HG03354 (cell line): ENCODE measurements around the gene PLCH2.
A peak's percentile ranks its signal among the peaks of the same experiment; 100 is the strongest.

Experiments
- ATAC-seq: cut with Tn5 transposase; IDR thresholded peaks from one replicate; pipeline ENCODE4 v1.9.1; 2021; ENCODE audit warnings: mild to moderate bottlenecking; ENCODE audit not compliant: unreplicated experiment, poor library complexity, severe bottlenecking

Gene PLCH2

DNA sequence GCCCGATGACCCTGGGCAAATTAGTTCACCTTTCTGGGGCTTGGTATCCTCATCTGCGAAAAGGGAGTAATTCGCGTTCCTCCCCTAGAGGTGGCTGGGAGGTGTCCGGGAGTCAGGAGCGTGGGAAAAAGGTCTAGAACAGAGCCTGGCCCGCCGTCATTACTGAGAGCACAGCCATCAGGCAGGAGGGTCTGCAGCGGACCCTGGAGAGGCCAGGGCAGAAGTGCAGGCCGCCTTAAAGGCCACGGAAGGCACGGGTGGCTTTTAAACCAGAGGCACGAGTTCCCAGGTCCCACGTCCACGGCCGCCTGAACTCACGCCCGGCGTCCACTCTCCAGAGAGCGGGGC lies 49.5 kb downstream of the PLCH2 start:
- ATAC-seq, result no peak

DNA sequence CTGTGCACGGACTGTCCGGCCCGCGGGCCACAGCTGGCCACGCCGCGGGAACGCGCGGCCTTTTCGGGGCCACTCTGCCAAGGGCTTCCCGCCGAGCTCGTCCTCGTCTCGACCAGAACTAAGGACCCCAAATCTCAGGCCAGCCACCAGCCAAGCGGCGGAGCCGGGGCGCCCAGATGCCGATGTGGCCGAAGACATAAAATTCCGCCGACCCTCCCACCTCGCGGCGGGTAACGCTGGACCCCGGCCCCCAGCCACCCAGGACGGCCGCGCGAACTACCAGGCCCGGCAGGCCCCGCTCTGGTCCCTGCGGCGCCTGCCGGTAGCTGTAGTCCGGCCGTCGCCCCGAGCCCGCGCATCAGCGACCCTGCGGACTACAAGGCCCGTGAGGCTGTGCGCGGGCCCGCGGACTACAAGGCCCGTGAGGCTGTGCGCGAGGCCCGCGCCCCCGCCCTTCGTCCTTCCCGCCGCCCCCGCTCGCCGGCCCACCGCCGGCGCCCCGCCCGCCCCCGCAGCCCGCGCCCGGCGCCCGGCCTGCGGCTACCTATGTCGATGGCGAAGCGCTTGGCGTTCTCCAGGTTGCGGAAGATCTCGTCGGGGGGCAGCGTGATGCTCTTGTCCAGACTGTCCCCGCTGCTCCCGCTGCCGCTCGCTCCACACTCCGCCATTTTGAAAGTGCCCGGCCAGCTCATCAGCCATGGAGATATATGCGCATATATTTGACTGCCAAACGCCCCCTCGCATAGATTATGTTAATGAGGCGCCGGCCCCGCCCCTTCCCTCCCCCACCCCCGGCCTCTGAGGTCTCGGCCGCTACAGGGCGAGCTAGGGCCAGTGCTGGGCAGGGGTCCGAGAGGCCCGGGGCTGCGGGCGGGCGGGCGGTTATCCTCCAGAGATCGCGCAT lies 50.1 kb downstream of the PLCH2 start, which contains the start of gene PANK4:
TSS of gene PANK4 (minus strand) at position 677 of the 904 bp plus-strand sequence. CDS start at position 668, 9 bp downstream.
- ATAC-seq, result peak; percentile 87

DNA sequence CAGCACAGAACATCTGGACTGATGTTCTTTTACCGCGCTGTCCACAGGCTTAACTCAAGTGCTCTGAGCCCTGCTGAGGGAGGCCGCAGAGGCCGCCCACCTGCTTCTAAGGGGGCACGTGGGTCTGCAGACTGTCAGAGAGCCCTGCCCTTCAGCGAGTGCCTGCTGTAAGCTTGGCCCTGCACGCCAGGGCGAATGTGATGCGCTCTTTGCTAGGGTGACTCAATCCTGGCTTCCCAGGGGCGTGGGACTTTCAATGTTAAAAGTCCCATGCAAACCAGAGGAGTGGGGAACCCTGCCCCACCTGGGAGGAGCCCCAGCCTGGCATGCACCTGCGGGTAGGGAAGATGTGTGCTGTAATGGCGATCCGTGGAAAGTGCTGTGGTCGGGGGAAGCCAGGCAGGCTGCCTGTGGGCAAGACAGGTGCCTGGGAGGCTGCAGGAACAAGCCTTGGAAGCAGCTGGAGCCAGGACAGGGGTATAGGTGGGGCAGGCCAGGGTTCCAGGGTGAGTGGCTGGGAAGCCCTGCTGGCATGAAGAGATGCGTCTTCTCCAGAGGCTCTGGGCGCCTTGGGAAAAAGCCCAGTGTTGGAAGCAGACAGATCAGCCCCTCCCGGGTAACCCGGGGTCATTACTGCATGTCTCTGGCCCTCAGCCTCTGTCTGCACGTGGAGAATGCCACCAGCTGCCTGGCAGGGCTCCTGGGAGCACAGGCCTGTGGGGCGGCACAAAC lies 50.9 kb downstream of the PLCH2 start:
- ATAC-seq, result peak; percentile 33

DNA sequence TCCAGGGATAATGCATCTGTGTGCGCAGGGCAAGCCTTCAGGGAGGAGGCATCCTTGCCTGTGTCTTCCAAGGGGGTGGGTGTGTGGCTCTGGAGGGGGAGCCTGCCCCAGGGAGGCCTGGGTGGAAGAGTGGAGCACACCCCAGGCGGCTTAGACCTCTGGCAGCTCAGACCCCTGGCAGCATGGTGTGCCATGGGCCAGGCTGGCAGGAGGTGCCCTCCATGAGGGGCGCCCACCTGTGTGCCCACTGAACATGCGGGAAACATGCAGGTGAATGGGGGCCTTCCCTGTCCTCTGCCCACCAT lies 51.4 kb downstream of the PLCH2 start:
- no peak for ATAC-seq

DNA sequence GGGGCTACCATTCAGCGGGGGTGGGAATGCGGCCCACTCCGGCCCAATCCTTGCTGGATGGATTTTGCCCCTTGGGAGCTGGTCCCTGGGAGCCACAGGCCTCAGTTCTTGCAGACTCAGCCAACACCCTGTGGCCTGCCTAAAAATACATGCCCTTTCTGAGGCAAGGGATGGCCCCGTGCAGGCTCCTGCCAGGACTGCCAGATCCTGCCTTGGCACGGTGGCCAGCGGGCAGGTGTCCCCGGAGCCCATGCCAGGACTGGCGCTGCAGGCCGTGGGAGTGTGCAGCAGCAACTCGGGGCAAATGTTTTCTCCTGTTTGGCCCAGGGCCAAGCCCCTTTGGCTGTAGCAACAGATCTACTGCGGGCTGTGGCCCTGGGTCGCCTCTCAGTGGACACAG lies 51.9 kb downstream of the PLCH2 start:
- ATAC-seq, result no peak

DNA sequence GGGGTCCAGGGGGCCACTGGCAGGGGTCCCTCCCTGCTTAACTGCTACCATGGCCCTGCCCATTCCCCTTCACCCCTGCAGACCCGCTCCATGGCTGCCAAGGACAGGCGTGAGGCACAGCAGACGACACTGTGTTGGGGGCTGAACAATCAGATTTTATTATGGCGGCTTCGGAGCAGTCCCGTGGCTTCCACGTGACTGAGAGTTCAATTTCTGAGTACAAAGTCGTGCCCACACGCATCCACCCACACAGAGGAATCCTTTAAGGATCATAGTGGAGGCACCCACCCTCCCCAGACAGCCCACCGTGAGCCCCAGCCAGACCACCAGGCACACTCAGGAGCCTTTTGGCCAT lies 52.5 kb downstream of the PLCH2 start:
- ATAC-seq, result no peak

DNA sequence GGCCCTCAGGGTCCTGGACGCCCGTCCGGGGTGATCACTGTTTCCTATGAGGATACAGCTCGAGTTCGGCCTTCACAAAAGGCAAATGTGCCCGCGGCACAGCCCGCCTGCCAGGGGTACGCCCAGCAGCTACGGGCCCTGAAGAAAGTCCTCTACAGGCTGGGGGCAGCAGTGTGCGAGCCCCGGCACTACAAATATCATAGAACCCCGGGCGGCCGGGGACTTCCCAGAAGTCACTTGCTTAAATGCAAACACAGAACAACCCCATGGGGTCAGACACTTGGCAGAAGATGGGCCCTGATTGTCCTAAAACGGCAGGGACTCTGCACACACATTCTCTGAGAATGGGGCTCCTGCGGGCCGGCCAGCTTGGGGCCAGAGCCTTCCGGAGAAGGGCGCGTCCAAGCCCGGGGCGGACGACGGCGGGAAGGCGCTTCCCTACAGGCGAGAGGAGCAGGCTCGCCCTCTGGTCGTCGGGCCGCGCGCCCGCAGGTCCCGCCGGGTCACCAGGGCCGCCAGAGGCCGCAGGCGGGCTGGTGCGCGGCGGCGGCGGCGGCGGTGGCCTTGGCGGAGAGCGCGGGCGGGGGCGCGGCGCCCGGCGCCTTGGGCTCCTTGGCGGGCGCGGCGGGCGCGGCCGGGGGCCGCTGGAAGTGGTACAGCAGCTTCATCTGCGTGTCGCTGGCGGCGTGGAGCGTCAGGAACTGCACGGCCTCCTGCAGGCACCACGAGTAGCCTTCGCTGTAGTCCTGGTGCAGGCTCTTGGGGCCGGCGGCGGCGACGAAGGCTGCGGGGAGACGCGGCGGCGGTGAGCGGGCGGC lies 53.1 kb downstream of the PLCH2 start:
- no peak for ATAC-seq

DNA sequence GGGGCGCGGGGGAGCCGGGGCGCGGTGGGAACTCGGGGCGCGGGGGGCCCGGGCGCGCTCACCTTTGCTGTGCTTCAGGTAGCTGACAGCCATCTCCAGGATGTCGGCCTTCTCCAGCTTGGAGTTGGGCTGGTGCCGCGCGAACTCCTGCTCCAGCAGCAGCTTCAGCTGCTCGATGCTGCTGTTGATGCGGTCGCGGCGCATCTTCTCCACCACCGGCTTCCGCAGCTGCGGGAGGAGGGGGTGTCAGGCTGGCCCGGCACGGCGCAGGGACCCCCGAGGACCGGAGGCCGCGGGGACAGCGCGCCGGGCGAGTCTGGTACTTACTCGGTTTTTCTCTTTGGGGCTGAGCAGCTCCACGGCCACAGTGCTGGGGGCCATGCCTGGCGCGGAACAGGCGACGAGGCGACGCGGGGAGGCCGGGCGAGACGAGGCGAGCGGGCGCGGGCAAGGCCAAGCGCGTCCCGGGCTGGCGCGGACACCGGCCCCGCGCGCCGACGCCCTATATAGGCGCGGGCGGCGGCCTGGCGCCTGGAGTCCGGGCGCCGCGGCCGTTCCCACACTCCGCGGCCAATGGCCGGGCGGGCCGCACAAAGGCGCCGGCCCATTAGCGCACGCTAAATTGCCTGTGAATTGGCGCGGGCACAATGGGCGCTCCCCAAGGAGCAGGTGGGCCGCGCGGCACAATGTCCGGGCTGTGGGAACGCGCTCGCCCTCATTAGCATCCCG lies 53.9 kb downstream of the PLCH2 start, which contains the start of gene HES5:
TSS of gene HES5 (minus strand) at position 480 of the 729 bp plus-strand sequence. CDS start at position 381, 99 bp downstream.
- no peak for ATAC-seq

DNA sequence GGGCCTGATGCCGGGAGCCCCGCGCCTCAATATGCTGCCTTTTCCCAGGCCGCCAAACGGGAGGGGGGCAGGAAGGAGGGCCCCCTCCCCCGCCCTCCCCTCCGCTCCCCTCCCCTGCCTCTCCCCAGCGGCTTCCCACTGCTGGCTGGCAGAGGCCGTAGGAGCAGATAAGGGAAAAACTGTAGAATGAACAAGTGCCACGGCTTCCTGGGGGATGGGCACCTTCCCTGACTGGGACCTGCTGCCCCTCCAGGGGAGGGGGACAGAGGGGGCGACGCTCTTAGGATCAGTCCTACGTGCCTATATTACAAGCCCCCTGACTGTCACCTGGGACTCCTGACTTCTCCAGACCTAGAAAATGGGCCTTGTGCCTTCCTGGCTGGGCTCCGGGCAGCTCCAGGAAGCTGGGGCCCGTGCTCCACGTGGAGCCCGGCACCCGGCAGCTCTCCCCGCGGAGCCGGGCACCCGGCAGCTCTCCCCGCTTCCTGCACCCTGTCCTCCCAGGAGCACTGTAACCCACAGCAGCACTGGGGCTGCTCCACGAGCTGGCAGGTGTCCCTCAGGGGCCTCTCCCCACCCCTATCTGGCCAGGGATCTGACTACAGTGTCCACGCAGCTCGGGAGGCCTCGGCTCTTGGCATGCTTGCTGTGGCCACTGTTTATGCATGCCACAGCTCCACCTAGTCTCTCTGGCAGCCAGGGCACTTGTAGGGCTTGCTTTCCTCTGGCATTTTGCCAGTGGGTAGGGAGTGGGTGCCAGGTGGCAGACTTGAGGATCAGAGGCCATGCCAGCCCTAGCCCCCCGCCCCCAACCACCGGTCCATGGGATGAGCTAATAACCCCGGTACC lies 54.6 kb downstream of the PLCH2 start:
- no peak for ATAC-seq

DNA sequence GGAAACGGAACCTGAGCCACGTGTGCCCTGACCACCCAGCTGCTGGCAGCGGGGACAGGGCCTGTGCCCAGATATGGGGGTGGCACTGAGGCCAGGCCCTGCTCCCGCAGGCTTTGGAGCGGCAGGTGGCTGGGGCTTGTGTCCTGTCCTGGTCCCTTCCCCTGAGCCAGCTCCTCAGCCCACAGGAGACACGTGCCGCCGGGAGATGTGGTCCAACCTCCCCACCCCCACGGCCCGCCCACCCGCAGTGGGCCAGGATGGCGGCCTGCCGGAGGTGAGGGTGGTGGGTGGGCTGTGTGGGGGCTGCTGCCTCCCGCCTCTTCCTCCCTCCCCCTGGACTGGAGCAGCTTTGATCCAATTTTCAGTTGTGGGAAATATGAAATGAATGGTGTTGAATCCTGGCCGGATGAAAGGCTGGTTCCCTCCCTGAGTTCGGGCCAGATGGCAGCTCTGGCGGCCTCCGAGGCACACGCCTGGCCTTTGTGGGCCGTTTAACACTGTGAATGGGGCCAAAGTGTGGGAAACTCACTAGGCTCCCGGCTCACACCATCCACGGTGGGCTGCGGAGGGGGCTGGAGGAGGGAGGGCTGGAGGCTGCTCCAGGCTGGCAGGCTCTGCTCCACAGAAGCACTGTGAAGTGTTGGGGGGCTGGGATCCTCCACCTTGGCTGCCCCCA lies 56.5 kb downstream of the PLCH2 start:
- ATAC-seq, result no peak

DNA sequence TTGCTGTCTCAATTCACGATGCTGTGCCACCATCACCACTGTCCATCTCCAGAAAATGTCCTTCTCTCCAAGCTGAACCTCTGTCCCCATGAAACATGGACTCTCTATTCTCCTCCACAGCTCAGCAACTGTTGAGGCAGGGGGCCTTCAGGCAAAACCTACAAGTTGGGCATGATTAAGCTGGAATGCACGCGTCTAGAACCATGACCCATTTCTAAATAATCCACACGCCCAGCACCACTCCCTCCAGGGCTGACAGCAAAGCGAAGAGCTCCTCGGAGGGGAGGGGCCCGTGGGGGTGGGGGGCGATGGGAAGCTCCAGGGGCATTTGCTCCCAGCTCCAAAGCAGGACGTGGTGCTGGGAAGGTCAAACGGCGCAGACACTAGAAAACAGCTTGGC lies 57.3 kb downstream of the PLCH2 start:
- ATAC-seq, result no peak

DNA sequence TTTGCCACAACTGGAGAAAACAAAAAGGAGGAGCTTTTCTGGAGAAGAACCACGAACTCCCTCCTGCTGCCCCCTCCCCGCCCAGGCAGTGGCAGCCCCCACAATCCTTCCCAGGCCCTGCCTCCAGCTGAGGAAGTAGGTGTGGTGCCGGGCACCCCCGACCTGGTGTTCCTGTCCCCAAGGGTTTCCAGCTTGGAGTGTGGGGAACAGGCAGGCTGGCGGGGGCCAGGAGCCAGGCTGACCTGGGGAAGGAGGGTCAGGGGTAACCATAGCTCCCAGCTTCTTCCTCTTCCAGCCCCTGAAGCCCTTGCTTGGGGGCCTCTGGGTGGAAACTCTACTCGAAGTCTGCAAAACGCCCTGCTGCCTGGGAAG lies 58.2 kb downstream of the PLCH2 start:
- no peak for ATAC-seq

DNA sequence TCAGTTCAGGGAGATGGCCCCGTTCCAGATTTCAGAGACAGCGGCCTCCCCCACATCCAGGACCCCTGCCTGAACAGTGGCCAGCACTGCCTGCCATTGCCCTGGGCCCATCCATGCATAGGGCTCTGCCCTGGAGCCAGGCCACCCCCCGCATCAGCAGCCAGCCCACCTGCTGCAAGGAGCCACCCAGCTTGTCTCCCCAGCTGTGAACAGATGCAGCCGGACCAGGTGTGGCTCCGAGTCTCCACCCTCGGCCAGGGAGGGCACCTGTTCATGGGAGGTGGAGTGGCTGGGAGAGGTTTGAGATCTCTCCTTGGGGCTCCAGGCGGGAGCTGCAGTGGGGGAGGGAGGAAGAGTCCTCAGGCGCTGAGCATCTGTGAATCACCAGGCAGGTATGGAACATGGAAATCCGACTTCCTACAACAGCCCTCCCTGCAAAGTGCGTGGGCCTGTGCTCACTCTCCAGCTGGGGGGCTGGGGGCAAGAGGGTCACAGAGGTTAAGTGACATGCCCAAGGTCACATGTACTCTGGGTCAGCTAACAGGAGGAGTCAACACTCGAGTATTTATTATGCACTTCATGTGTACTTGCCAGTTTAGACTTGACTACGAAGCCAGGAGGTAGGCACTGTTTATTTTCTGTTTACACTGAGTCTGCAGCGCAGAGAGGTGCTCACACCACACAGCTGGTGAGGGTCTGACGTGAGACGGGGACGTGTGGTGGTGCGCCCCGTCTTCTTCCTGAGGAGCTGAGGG lies 58.8 kb downstream of the PLCH2 start:
- no peak for ATAC-seq

DNA sequence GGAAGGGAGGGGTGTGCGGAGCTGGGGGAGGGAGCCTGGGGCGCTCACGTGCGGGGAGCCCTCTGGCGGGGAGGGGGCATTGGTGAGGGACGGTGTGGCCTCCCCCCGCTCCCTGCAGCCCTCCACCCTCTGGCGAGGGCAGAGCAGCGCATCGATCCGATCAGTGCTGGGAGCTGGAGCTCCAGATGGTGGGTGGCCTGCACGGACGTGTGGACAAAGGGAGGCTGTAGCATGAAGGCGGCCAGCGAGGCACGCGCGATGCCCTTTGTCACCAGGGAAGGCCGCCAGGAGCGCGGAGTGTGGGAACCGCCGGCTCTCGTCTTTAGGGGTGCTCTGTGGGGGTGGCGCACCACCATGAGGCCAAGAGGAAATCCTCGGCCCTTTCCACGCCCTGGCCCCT lies 59.4 kb downstream of the PLCH2 start:
- ATAC-seq, result no peak

DNA sequence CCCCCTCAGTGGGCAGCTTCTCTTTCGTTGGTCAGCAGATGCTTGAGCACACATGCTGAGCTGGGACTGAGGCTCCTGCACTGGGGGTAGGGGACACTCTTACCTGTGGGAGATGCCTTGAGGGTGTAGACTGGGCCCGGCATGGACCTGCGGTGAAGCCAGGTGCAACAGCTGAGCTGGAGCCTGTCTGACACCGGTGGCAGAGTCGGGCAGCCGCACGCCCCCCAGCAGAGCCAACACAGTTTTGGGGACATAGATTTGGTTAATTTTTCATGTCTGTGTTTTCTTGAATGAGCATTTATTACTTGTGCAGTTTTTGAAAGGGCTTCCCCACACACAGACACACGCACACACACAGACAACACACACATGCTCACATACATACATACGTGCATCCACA lies 59.9 kb downstream of the PLCH2 start:
- no peak for ATAC-seq

DNA sequence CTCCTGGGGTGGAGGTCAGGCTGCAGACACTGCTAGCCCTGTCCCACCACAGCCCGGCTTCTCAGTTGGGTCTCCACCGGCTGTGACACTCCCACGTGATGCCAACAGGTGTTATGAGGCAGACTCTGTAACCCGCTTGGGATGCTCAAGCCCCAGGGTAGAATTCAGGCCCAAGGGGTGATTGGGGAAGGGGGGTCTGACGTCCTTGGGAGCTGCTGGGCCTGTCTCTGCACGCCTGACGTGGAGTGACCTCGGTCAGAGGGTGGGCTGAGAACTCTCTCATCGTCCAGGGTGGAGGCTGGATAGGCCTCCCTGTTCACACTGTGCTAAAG lies 61.7 kb downstream of the PLCH2 start:
- ATAC-seq, result no peak

DNA sequence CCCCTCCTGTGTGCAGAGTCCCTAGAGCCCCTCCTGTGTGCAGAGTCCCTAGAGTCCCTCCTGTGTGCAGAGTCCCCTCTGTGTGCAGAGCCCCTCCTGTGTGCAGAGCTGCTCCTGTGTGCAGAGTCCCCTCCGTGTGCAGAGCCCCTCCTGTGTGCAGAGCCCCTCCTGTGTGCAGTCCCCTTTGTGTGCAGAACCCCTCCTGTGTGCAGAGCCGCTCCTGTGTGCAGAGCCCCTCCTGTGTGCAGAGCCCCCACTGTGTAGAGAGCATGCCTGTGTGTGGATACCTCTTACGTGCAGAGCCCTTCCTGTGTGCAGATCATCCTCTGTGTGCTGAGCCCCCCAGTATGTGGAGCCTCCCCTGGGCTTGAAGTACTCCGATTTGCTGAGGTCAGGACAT lies 62.3 kb downstream of the PLCH2 start:
- no peak for ATAC-seq

DNA sequence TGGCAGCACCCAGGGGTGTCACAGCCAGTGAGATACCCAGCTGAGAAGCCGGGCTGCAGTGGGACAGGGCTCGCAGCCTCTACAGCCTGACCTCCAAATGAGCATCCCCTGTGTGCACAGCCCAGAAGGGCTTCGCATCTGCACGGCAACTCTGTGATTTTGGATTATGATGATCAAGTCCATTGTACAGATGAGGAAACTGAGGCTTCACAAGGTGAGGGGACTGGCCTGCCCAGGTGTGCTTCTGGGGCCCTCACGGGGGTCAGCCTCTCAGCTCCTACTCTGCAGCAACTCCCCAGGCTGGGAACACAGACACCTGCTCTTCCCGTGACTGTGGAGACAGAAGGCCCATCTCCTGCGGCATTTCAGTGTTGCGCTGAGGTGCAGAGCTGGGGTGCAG lies 62.8 kb downstream of the PLCH2 start:
- no peak for ATAC-seq
